GM12878 (cell line): ENCODE results near the gene DLG2. TPM values are rescaled to one million over a fixed set of nuclear protein-coding genes. Genes with fewer than 3 reads are reported as not detected.
A peak's percentile ranks its signal among the peaks of the same experiment; 100 is the strongest.

ENCODE experiments used
- BHLHE40 ChIP-seq, 2 experiments: fragments of 450-650 bp in 1 of 2; IDR thresholded peaks; 2 replicates each; pipeline ENCODE4 v1.6.1; 2011 to 2017; ENCODE audit warnings: low read depth in 2 of 2, borderline replicate concordance in 1 of 2, improper control_type of control experiment in 1 of 2, low read length in 1 of 2, mild to moderate bottlenecking in 1 of 2
- BMI1 ChIP-seq: fragments of 450-650 bp; IDR thresholded peaks from 2 replicates; pipeline ENCODE4 v1.6.1; 2016; ENCODE audit warnings: mild to moderate bottlenecking, moderate library complexity, borderline replicate concordance
- CBFB ChIP-seq: IDR thresholded peaks from 2 replicates; pipeline ENCODE4 v1.6.1; 2016; ENCODE audit warnings: antibody characterized with exemption, low read depth
- CREB1 ChIP-seq: IDR thresholded peaks from 2 replicates; pipeline ENCODE4 v1.6.1; 2012; ENCODE audit warnings: low read depth, mild to moderate bottlenecking, inconsistent platforms
- CREM ChIP-seq: IDR thresholded peaks from 2 replicates; pipeline ENCODE4 v1.6.1; 2014; ENCODE audit warnings: antibody characterized with exemption, low read depth
- FOXM1 ChIP-seq: IDR thresholded peaks from 2 replicates; pipeline ENCODE4 v1.6.1; 2012; ENCODE audit warnings: low read depth, mild to moderate bottlenecking, inconsistent platforms, low read length, moderate library complexity
- IKZF1 ChIP-seq: fragments of 450-650 bp; conservative IDR thresholded peaks from 2 replicates; pipeline ENCODE4 v1.6.1; 2017; ENCODE audit warnings: antibody characterized with exemption, mild to moderate bottlenecking
- MTA3 ChIP-seq: IDR thresholded peaks from 2 replicates; pipeline ENCODE4 v1.6.1; 2012; ENCODE audit warnings: low read length, inconsistent platforms, borderline replicate concordance
- POU2F2 ChIP-seq: IDR thresholded peaks from 3 replicates; pipeline ENCODE4 v1.6.1; 2011; ENCODE audit warnings: low read depth, mild to moderate bottlenecking, low read length, borderline replicate concordance
- RUNX3 ChIP-seq: IDR thresholded peaks from 2 replicates; pipeline ENCODE4 v1.6.1; 2012; ENCODE audit warnings: low read length, inconsistent platforms
- SIX5 ChIP-seq: IDR thresholded peaks from 2 replicates; pipeline ENCODE4 v1.6.1; 2011; ENCODE audit warnings: mild to moderate bottlenecking, low read depth, low read length, moderate library complexity; ENCODE audit not compliant: severe bottlenecking
- SPI1 ChIP-seq: IDR thresholded peaks from 2 replicates; pipeline ENCODE4 v1.6.1; 2011; ENCODE audit warnings: low read depth, mild to moderate bottlenecking, low read length, moderate library complexity, borderline replicate concordance; ENCODE audit not compliant: insufficient read depth
- TBL1XR1 ChIP-seq: IDR thresholded peaks from 2 replicates; pipeline ENCODE4 v1.6.1; 2012; ENCODE audit warnings: low read depth, low read length, improper control_type of control experiment
- YY1 ChIP-seq: IDR thresholded peaks from 2 replicates; pipeline ENCODE4 v1.6.1; 2011; ENCODE audit warnings: low read depth, mild to moderate bottlenecking, low read length
- ZNF217 ChIP-seq: fragments of 450-650 bp; IDR thresholded peaks from 2 replicates; pipeline ENCODE4 v1.6.1; 2017; ENCODE audit warnings: antibody characterized with exemption, mild to moderate bottlenecking
- polyA plus RNA-seq, 11 experiments: library from polyadenylated mRNA; depleted of rRNA in 4 of 11; unstranded in 6 of 11; stranded (reverse) in 5 of 11; fragments of >200 nt; fragmentation: Nextera tagmentation in 4 of 11; fragmentation: Illumina TruSeq in 1 of 11; extraction: Ambion mirVana in 4 of 11; extraction: Trizol in 1 of 11; gene quantifications; 1 replicate in 1 of 11; 2 replicates in 10 of 11; pipeline versions ENCODE4 v1.2.1 to v1.2.3, GENCODE V29; 2011 to 2016; ENCODE audit warnings: inconsistent platforms in 2 of 11, missing spikeins in 2 of 11, low read depth in 1 of 11
- total RNA-seq, 4 experiments: library from RNA; depleted of rRNA in 3 of 4; stranded (reverse); fragments of >200 nt in 3 of 4; fragmentation: Illumina TruSeq in 1 of 4; extraction: Trizol in 1 of 4; gene quantifications; 2 replicates each; pipeline versions ENCODE4 v1.2.1 to v1.2.3, GENCODE V29; 2013 to 2021
- TF ChIP-seq, protein P1 (sequence below): IDR thresholded peaks from 2 replicates; pipeline ENCODE4 v1.6.1; 2012; ENCODE audit warnings: low read length, inconsistent platforms
- TF ChIP-seq, protein P2 (sequence below): fragments of 150-350 bp; IDR thresholded peaks from 2 replicates; pipeline ENCODE4 v1.6.1; 2016; ENCODE audit warnings: low read depth, low read length
- TF ChIP-seq, protein P3 (sequence below): IDR thresholded peaks from 2 replicates; pipeline ENCODE4 v1.6.1; 2011; ENCODE audit warnings: mild to moderate bottlenecking, low read depth, low read length, moderate library complexity; ENCODE audit not compliant: insufficient replicate concordance
- TF ChIP-seq, protein P4 (sequence below): fragments of 450-650 bp; IDR thresholded peaks from 2 replicates; pipeline ENCODE4 v1.6.1; 2016; ENCODE audit warnings: mild to moderate bottlenecking

Gene DLG2
- total and polyA plus RNA-seq, 10 of the 15 experiments (the other 5 are each of a cell fraction or from before 2014, with no cell fraction given) = 0.09 to 0.98 (median 0.35) TPM

DNA sequence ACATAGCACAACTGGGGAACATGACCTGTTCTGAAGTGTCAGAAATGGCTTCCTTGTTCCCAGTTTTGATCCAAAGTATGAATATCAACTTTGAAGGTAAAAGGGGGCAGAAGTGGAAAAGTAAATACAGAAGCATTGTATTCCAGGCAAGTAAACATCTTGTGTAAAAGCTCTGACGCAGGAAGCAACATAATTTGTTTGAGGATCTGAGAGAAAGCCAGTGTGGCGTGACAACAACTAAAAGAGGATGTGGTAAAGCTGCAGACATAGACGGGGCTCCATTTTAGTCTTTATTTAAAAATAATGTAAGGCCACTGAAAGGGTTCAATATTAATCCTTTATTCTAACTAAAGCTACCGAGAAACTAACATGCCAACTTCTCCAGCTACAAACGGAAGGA, 310.2 kb downstream of the DLG2 start (continued):
- 0 out of 2 replicates have a peak, but pooled peaks have one; percentile 53 for TF ChIP-seq FOXM1
- TF ChIP-seq POU2F2 = peak; percentile 76; the same call in 1 of the 3 replicates
- TF ChIP-seq, protein P1, sequence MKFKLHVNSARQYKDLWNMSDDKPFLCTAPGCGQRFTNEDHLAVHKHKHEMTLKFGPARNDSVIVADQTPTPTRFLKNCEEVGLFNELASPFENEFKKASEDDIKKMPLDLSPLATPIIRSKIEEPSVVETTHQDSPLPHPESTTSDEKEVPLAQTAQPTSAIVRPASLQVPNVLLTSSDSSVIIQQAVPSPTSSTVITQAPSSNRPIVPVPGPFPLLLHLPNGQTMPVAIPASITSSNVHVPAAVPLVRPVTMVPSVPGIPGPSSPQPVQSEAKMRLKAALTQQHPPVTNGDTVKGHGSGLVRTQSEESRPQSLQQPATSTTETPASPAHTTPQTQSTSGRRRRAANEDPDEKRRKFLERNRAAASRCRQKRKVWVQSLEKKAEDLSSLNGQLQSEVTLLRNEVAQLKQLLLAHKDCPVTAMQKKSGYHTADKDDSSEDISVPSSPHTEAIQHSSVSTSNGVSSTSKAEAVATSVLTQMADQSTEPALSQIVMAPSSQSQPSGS = peak; percentile 74; the same call in 1 of the 2 replicates
- TF ChIP-seq TBL1XR1 = peak; percentile 36; the same call in 1 of the 2 replicates
- 0 out of 2 replicates have a peak, but pooled peaks have one; percentile 65 for TF ChIP-seq CBFB
- 0 out of 4 replicates have a peak, but pooled peaks of 1 of the 2 experiments have one; percentile 42 for TF ChIP-seq BHLHE40 (IDR thresholded peaks at IDR 0.05; ENCODE audit: borderline replicate concordance in 1 of 2, low read depth in 2 of 2, low read length in 1 of 2)
- peak; percentile 70 for TF ChIP-seq YY1
- TF ChIP-seq SPI1 = peak; percentile 96
- TF ChIP-seq RUNX3 = peak; percentile 93
- TF ChIP-seq, protein P2, sequence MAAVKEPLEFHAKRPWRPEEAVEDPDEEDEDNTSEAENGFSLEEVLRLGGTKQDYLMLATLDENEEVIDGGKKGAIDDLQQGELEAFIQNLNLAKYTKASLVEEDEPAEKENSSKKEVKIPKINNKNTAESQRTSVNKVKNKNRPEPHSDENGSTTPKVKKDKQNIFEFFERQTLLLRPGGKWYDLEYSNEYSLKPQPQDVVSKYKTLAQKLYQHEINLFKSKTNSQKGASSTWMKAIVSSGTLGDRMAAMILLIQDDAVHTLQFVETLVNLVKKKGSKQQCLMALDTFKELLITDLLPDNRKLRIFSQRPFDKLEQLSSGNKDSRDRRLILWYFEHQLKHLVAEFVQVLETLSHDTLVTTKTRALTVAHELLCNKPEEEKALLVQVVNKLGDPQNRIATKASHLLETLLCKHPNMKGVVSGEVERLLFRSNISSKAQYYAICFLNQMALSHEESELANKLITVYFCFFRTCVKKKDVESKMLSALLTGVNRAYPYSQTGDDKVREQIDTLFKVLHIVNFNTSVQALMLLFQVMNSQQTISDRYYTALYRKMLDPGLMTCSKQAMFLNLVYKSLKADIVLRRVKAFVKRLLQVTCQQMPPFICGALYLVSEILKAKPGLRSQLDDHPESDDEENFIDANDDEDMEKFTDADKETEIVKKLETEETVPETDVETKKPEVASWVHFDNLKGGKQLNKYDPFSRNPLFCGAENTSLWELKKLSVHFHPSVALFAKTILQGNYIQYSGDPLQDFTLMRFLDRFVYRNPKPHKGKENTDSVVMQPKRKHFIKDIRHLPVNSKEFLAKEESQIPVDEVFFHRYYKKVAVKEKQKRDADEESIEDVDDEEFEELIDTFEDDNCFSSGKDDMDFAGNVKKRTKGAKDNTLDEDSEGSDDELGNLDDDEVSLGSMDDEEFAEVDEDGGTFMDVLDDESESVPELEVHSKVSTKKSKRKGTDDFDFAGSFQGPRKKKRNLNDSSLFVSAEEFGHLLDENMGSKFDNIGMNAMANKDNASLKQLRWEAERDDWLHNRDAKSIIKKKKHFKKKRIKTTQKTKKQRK = no peak
- TF ChIP-seq, protein P3, sequence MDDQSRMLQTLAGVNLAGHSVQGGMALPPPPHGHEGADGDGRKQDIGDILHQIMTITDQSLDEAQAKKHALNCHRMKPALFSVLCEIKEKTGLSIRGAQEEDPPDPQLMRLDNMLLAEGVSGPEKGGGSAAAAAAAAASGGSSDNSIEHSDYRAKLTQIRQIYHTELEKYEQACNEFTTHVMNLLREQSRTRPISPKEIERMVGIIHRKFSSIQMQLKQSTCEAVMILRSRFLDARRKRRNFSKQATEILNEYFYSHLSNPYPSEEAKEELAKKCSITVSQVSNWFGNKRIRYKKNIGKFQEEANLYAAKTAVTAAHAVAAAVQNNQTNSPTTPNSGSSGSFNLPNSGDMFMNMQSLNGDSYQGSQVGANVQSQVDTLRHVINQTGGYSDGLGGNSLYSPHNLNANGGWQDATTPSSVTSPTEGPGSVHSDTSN = no peak
- peak; percentile 34; the same call in 1 of the 2 replicates for TF ChIP-seq ZNF217
- peak; percentile 49; the same call in 1 of the 2 replicates for TF ChIP-seq BMI1
- no peak for TF ChIP-seq SIX5
- TF ChIP-seq IKZF1 = peak; percentile 83
- peak; percentile 76 for TF ChIP-seq CREB1
- TF ChIP-seq, protein P4, sequence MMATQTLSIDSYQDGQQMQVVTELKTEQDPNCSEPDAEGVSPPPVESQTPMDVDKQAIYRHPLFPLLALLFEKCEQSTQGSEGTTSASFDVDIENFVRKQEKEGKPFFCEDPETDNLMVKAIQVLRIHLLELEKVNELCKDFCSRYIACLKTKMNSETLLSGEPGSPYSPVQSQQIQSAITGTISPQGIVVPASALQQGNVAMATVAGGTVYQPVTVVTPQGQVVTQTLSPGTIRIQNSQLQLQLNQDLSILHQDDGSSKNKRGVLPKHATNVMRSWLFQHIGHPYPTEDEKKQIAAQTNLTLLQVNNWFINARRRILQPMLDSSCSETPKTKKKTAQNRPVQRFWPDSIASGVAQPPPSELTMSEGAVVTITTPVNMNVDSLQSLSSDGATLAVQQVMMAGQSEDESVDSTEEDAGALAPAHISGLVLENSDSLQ = no peak
- peak; percentile 73; the same call in 1 of the 2 replicates for TF ChIP-seq CREM
- TF ChIP-seq MTA3 = 0 out of 2 replicates have a peak, but pooled peaks have one; percentile 31
